ENCODE results near the gene EIF4G1. TPM values are rescaled to one million over a fixed set of nuclear protein-coding genes. Genes with fewer than 3 reads are reported as not detected.

EIF4G1 gene
- total and polyA plus RNA-seq, 2 donors (not counting 3 experiments of a cell fraction or from before 2014, with no cell fraction given) = 355 to 532 TPM

DNA sequence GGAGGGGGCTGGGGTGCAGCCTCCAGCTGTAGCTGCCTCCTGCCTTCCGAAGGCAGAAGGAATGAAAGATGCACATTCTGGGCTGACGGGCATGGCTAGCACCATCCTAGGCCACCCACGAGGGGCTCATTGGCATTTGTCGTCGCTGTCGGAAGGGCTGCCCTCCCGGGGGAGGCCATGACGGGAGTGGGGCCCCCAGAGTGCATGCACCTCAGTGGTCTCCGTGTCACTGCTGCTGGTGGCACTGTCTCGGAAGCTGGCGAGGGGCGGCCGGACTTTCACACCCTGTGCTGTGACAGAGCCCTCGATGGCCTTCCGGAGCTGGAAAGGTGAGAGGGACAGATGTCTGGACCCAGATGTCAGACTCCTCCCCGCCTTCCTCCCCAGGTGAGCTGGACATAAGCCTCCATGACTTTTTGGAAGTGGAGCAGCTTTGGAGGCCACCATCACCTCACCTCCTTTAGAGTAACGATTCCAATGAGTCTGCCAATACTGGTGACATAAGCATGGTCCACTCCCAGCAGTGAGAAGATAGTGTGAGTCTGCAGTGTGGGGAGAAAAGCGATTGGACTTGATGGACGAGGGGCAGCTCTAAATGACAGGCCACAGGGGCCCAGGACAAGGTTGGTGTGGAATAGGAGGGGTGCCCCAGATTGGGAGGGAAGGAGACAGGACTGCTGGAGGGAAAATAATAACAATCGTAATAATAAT, 32.2 kb downstream of the EIF4G1 start:
- no peaks in the 10 kb centered on the region for H3K79me2 ChIP-seq (ENCODE audit: control insufficient read depth, insufficient read depth, low read length)
- ChIA-PET CTCF (interaction anchor here (0.8 to 1.4 kb wide), 2 partner anchors 8 to 25 kb away, joined by 3 to 5 read pairs; no protein-coding TSS in a partner anchor), POLR2A (no interaction called here)
- DNase-seq (ENCODE audit: low read depth, low spot score) = no peak
- H4K20me1 ChIP-seq (replicated peaks; ENCODE audit: control insufficient read depth, extremely low read depth, insufficient read depth, low read length) = no peaks in the 10 kb centered on the region
- no peak overlapping the region for H3K4me2 ChIP-seq (ENCODE audit: insufficient read depth, low read length)
- dilution Hi-C loops (cut with MboI; ENCODE audit: extremely low pct_ligation_motif_present, low sequenced_read_pairs) (no loop called here), intact Hi-C loops (cut with micrococcal nuclease) (no loop called here)
- H3K9ac ChIP-seq (replicated peaks; ENCODE audit: extremely low read depth, insufficient read depth, low read length) = no peak overlapping the region
- no peak for FAIRE-seq
- H3K9me1 ChIP-seq (replicated peaks; ENCODE audit: control insufficient read depth, extremely low read depth, insufficient read depth, low read length) = no peaks in the 10 kb centered on the region
- H3K4me1 ChIP-seq (ENCODE audit: control insufficient read depth, extremely low read depth, insufficient read depth, low read length) = no peaks in the 10 kb centered on the region
- no peaks in the 10 kb centered on the region for H3K9me3 ChIP-seq (replicated peaks; ENCODE audit: control insufficient read depth, insufficient read depth, low read length)
- BruUV-seq (replicated peaks) = no TSS peak
- H3K27me3 ChIP-seq (ENCODE audit: control insufficient read depth in 2 of 2, insufficient read depth in 2 of 2, low read length in 2 of 2) = no peaks in the 10 kb centered on the region
- TF ChIP-seq MYC (IDR thresholded peaks at IDR 0.05; ENCODE audit: low read depth, low read length) (no peak), FOS (IDR thresholded peaks at IDR 0.05; ENCODE audit: borderline replicate concordance, insufficient read depth, low read length) (no peak), POLR2A (IDR thresholded peaks at IDR 0.05; ENCODE audit: low read depth, low read length) (no peak), JUN (IDR thresholded peaks at IDR 0.05; ENCODE audit: borderline replicate concordance, insufficient read depth, insufficient read length, low read depth) (no peak), POLR2AphosphoS5 (IDR thresholded peaks at IDR 0.05; ENCODE audit: insufficient read depth, low read depth, low read length) (no peak), EZH2 (IDR thresholded peaks at IDR 0.05; ENCODE audit: borderline replicate concordance, low read depth, low read length, severe bottlenecking) (no peak), GATA2 (IDR thresholded peaks at IDR 0.05; ENCODE audit: insufficient read depth, insufficient read length, low read depth, low read length) (no peak)
- TF ChIP-seq, protein P1, sequence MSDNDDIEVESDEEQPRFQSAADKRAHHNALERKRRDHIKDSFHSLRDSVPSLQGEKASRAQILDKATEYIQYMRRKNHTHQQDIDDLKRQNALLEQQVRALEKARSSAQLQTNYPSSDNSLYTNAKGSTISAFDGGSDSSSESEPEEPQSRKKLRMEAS (IDR thresholded peaks at IDR 0.05; ENCODE audit: insufficient read depth, insufficient read length) = no peak
- TF ChIP-seq, protein P2, sequence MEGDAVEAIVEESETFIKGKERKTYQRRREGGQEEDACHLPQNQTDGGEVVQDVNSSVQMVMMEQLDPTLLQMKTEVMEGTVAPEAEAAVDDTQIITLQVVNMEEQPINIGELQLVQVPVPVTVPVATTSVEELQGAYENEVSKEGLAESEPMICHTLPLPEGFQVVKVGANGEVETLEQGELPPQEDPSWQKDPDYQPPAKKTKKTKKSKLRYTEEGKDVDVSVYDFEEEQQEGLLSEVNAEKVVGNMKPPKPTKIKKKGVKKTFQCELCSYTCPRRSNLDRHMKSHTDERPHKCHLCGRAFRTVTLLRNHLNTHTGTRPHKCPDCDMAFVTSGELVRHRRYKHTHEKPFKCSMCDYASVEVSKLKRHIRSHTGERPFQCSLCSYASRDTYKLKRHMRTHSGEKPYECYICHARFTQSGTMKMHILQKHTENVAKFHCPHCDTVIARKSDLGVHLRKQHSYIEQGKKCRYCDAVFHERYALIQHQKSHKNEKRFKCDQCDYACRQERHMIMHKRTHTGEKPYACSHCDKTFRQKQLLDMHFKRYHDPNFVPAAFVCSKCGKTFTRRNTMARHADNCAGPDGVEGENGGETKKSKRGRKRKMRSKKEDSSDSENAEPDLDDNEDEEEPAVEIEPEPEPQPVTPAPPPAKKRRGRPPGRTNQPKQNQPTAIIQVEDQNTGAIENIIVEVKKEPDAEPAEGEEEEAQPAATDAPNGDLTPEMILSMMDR (IDR thresholded peaks at IDR 0.05; ENCODE audit: extremely low read depth in 1 of 2, insufficient read depth in 1 of 2, low read depth in 1 of 2, low read length in 2 of 2) = no peak
- H2AFZ ChIP-seq (ENCODE audit: low read depth, low read length) = no peak overlapping the region
- H3K36me3 ChIP-seq (ENCODE audit: control insufficient read depth in 2 of 2, extremely low read depth in 1 of 2, insufficient read depth in 2 of 2, low read length in 2 of 2) = peaks cover 6 to 25% of the 10 kb centered on the region in 2 experiments
- H3K4me3 ChIP-seq (replicated peaks in 1 of 3; ENCODE audit: insufficient read depth in 1 of 3, low read depth in 1 of 3, low read length in 3 of 3) = no peak overlapping the region
- H3K27ac ChIP-seq (ENCODE audit: insufficient read depth, low read depth, low read length) = no peak overlapping the region
